H4 (cell line): ENCODE results near the gene GMPPA. TPM values are rescaled to one million over a fixed set of nuclear protein-coding genes. Genes with fewer than 3 reads are reported as not detected.

Experiments
- total RNA-seq: library from RNA; depleted of rRNA; stranded (reverse); fragments of >200 nt; shearing (Covaris generic); gene quantifications from 2 replicates; pipeline ENCODE4 v1.2.3, GENCODE V29; 2014; rRNA removed

Gene GMPPA
- total RNA-seq, 1 experiment from 2014 or later: 74.0 TPM

Other genes with a start within 250 kb of the GMPPA start
- not detected in 2 replicates for gene TUBA4B, start 245.6 kb upstream of the GMPPA start, total RNA-seq
- 6.2 and 9.3 TPM in 2 replicates for gene TUBA4A, start 245.0 kb upstream of the GMPPA start, total RNA-seq
- 16.1 and 18.3 TPM in 2 replicates for gene DNAJB2, start 219.5 kb upstream of the GMPPA start, total RNA-seq
- 6.8 and 10.0 TPM in 2 replicates for gene PTPRN, start 189.5 kb upstream of the GMPPA start, total RNA-seq
- gene RESP18, start 166.1 kb upstream of the GMPPA start, total RNA-seq: not detected in 2 replicates
- 79.9 and 87.7 TPM in 2 replicates for gene DNPEP, start 111.0 kb upstream of the GMPPA start, total RNA-seq
- 0.68 and 1.2 TPM in 2 replicates for gene DES, start 80.5 kb upstream of the GMPPA start, total RNA-seq
- 2.5 and 3.7 TPM in 2 replicates for gene SPEG, start 64.0 kb upstream of the GMPPA start, total RNA-seq
- gene ASIC4, start 15.6 kb downstream of the GMPPA start, total RNA-seq: not detected in 2 replicates
- gene CHPF, start 44.9 kb downstream of the GMPPA start, total RNA-seq: 53.9 and 85.6 TPM in 2 replicates
- 0.86 and 1.9 TPM in 2 replicates for gene TMEM198, start 45.1 kb downstream of the GMPPA start, total RNA-seq
- 51.9 and 67.4 TPM in 2 replicates for gene OBSL1, start 72.6 kb downstream of the GMPPA start, total RNA-seq
- gene INHA, start 73.4 kb downstream of the GMPPA start, total RNA-seq: 0.35 TPM in 1 of 2 replicates, not detected in the other
- gene STK11IP, start 99.0 kb downstream of the GMPPA start, total RNA-seq: 5.4 and 8.7 TPM in 2 replicates
- 2.3 and 2.9 TPM in 2 replicates for gene SLC4A3, start 128.7 kb downstream of the GMPPA start, total RNA-seq